GM12801 (cell line): ENCODE data around the gene CCDC120.

Experiments
- CTCF ChIP-seq: IDR thresholded peaks from one replicate; pipeline ENCODE4 v1.5.1; 2011; ENCODE audit warnings: control low read depth; ENCODE audit not compliant: insufficient read length; ENCODE audit errors: extremely low read depth

Gene CCDC120

DNA sequence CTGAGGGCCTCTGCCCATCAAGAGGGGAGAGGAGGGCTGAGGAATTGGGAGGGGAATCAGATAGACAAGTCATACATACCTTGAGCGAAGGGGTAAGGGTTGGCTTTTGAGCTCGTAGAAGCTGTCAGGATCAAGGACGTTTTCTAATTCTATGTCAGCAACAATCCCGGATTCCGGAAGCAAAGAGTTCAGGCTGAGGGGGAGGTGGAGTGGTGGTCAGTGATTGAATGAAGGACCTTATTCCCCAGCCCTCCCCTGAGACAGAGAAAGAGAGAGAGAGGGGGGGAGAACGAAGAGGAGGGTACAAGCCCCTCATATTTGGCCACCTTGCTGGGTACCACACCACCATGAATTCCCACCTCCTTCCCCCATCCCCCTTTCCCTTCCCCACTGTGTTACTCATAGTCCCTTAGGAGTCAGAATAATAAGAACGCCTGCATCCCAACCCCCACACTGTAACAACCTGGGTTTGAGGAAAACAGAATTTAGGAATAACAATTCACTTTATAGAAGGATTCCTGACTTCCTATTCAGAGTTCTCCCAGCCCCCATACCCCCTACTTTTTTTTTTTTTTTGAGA is 18.3 kb upstream of the CCDC120 start:
- TF ChIP-seq CTCF = no peak

DNA sequence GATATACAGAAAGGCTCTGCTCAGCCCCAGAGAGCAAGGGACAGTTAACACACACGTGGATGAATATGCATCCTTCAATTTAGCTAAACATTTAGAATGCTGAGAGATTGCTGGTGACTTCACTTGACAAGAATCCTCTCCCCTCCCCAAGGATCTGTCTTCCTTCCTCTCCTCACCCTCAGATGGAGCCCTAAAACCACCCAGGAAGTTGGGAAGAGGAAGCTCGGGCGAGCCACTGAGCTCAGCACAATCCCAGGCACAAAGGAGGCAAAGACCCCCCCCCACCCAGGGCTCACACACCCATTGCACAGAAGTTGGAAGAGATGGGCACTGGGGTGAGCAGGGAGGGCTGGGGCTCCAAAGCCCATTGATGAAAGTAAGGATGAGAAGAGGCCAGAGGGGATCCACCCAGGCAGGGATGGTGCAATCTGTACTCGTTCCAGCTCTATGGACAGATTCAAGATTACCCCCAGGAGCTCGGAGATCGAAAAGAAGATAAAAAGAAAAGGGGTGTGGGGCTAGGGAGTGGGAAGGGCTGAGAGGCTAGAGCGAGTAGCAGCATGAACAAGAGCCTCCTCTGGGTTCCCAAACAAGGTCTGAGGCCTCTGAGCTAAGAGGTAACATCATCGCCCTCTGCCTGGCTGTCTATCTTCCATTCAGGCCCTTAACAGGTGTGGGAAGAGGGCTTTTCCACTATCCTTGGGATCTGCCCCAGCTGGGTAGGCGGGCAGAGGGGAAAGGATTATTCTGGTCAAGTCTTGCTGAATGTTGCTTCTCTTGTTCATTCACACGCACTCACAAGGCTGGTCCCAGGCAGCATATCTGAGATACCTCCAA is 16.8 kb upstream of the CCDC120 start:
- no peak for TF ChIP-seq CTCF

GRCh38 chrX:49042581-49043219 is 16.1 kb upstream of the CCDC120 start:
- no peak for TF ChIP-seq CTCF

DNA sequence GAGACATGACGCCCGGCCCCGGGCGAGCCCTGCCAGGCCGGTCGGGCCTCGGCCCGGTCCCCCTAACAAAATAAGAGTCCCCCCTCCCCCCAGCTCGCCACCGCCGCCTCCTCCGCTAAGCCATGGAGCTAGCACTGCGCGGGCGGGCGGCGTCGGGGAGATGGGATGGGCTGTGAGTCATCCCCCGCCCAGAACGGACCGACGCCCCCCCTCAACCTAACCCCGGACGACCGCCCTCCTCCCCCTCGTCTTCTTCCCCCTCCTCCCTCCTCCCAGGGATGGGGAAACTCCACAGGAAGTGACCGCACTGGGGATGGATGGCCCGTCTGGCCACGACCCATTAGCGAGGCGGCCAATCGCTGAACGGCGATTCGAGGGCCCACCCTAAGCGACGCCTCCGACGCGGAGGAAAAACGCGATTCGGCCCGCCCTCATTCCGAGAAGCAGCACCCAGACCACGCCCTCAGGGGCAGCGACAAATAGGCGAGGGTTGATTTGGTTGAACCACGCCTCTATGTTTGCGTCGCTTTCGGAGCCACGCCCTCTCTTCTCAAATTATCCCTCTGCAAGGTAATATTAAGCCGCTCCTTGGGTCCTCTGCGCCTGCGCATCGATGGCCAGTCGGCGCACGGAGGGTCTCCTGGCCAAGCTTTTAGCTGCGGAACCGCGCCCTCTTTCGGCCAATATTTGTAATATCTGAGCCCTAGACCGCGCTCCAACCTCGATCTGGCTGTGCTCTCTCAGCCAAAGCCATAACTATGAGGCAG is 15.4 kb upstream of the CCDC120 start, which contains the start of gene TFE3:
TSS of gene TFE3 (minus strand) at position 138 of the 767 bp plus-strand sequence. CDS start at position 7, 131 bp downstream.
- TF ChIP-seq CTCF = no peak

DNA sequence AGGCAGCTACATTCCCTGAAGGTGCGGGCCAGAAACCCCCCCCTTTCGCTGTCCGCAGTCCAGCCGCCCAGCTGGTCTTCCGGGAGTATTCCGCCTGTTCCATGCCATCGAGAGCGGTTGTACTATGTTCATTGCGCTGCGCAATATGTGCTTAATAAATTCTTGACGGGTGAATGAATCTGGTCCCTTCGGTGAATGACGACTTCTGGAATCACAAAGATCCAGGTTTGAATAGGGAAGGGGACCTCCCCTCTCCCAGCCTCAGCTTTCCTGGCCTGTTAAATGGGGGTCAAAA is 14.9 kb upstream of the CCDC120 start:
- no peak for TF ChIP-seq CTCF

GRCh38 chrX:49053223-49054072 is 5.4 kb upstream of the CCDC120 start:
- no peak for TF ChIP-seq CTCF
